Gastroesophageal sphincter (tissue), 3 donors: ENCODE results near the gene ZBTB22.

ENCODE experiments used
- CTCF ChIP-seq, 4 experiments: fragments of 200-600 bp in 2 of 4; fragments of 450-650 bp in 2 of 4; sonication (generic) in 1 of 4; IDR thresholded peaks; one replicate each; pipeline ENCODE4 v1.5.1; 2017 to 2019; ENCODE audit warnings: antibody characterized with exemption in 4 of 4, mild to moderate bottlenecking in 2 of 4, moderate library complexity in 2 of 4
- POLR2A ChIP-seq, 2 donors: fragments of 450-650 bp; IDR thresholded peaks; one replicate each; pipeline ENCODE4 v1.6.1; 2017; ENCODE audit warnings: antibody characterized with exemption in 2 of 2, mild to moderate bottlenecking in 2 of 2, moderate library complexity in 1 of 2
- POLR2AphosphoS5 ChIP-seq: sonication (generic); formaldehyde crosslinking; IDR thresholded peaks from one replicate; pipeline ENCODE4 v1.6.1; 2017; ENCODE audit warnings: antibody characterized with exemption

GRCh38 chr6:33298773-33299236, 18.7 kb downstream of the ZBTB22 start, which contains the start of gene RGL2:
- TF ChIP-seq CTCF (IDR thresholded peaks at IDR 0.05) (no peak), POLR2A (IDR thresholded peaks at IDR 0.05) (no peak), POLR2AphosphoS5 (no peak)
